ENCODE results near the gene HCRT.

DNA sequence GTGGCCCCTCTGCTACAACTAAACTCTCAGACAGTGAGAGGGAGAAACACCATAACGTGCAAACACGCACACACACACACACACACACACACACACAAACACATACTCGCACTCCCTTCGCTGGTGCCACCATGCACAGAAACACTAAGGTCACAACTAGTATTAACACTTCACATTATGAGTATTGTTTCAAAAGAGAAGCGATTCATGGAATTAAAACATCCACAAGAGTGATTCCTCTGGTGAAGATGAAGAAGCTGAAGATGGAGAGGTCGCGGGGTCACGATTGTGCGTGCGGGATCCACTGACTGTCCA is 16.2 kb upstream of the HCRT start:
- TF ChIP-seq, protein P1, sequence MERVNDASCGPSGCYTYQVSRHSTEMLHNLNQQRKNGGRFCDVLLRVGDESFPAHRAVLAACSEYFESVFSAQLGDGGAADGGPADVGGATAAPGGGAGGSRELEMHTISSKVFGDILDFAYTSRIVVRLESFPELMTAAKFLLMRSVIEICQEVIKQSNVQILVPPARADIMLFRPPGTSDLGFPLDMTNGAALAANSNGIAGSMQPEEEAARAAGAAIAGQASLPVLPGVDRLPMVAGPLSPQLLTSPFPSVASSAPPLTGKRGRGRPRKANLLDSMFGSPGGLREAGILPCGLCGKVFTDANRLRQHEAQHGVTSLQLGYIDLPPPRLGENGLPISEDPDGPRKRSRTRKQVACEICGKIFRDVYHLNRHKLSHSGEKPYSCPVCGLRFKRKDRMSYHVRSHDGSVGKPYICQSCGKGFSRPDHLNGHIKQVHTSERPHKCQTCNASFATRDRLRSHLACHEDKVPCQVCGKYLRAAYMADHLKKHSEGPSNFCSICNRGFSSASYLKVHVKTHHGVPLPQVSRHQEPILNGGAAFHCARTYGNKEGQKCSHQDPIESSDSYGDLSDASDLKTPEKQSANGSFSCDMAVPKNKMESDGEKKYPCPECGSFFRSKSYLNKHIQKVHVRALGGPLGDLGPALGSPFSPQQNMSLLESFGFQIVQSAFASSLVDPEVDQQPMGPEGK (CRISPR knock-in tag; IDR thresholded peaks at IDR 0.05; ENCODE audit: borderline replicate concordance), result no peak
- TF ChIP-seq RARB (CRISPR knock-in tag; IDR thresholded peaks at IDR 0.05) (no peak), ZNF70 (CRISPR knock-in tag; IDR thresholded peaks at IDR 0.05) (no peak), ESRRG (CRISPR knock-in tag; IDR thresholded peaks at IDR 0.05) (no peak), TCF4 (CRISPR knock-in tag; IDR thresholded peaks at IDR 0.05; ENCODE audit: borderline replicate concordance) (no peak), TOX (CRISPR knock-in tag; IDR thresholded peaks at IDR 0.05; ENCODE audit: borderline replicate concordance) (no peak), ZC3H10 (CRISPR knock-in tag; IDR thresholded peaks at IDR 0.05) (no peak), ZNF565 (CRISPR knock-in tag; conservative IDR thresholded peaks at IDR 0.05; ENCODE audit: low read depth) (no peak), ZFP30 (CRISPR knock-in tag; IDR thresholded peaks at IDR 0.05) (no peak)
- TF ChIP-seq, protein P2, sequence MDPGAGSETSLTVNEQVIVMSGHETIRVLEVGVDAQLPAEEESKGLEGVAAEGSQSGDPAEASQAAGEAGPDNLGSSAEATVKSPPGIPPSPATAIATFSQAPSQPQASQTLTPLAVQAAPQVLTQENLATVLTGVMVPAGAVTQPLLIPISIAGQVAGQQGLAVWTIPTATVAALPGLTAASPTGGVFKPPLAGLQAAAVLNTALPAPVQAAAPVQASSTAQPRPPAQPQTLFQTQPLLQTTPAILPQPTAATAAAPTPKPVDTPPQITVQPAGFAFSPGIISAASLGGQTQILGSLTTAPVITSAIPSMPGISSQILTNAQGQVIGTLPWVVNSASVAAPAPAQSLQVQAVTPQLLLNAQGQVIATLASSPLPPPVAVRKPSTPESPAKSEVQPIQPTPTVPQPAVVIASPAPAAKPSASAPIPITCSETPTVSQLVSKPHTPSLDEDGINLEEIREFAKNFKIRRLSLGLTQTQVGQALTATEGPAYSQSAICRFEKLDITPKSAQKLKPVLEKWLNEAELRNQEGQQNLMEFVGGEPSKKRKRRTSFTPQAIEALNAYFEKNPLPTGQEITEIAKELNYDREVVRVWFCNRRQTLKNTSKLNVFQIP (CRISPR knock-in tag; IDR thresholded peaks at IDR 0.05; ENCODE audit: borderline replicate concordance, low read depth), result no peak
- TF ChIP-seq, protein P3, sequence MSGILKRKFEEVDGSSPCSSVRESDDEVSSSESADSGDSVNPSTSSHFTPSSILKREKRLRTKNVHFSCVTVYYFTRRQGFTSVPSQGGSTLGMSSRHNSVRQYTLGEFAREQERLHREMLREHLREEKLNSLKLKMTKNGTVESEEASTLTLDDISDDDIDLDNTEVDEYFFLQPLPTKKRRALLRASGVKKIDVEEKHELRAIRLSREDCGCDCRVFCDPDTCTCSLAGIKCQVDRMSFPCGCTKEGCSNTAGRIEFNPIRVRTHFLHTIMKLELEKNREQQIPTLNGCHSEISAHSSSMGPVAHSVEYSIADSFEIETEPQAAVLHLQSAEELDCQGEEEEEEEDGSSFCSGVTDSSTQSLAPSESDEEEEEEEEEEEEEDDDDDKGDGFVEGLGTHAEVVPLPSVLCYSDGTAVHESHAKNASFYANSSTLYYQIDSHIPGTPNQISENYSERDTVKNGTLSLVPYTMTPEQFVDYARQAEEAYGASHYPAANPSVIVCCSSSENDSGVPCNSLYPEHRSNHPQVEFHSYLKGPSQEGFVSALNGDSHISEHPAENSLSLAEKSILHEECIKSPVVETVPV (CRISPR knock-in tag; IDR thresholded peaks at IDR 0.05), result no peak
- TF ChIP-seq, protein P4, sequence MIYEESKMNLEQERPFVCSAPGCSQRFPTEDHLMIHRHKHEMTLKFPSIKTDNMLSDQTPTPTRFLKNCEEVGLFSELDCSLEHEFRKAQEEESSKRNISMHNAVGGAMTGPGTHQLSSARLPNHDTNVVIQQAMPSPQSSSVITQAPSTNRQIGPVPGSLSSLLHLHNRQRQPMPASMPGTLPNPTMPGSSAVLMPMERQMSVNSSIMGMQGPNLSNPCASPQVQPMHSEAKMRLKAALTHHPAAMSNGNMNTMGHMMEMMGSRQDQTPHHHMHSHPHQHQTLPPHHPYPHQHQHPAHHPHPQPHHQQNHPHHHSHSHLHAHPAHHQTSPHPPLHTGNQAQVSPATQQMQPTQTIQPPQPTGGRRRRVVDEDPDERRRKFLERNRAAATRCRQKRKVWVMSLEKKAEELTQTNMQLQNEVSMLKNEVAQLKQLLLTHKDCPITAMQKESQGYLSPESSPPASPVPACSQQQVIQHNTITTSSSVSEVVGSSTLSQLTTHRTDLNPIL (CRISPR knock-in tag; IDR thresholded peaks at IDR 0.05; ENCODE audit: low read depth), result no peak

Measured in SK-N-SH treated with all-trans-retinoic acid at 6 μM for 48 hours (cell line).